Dermis microvascular lymphatic vessel endothelial cell (primary cell): Measurements from ENCODE around the gene MUC2. TPM values are rescaled to one million over a fixed set of nuclear protein-coding genes. Genes with fewer than 3 reads are reported as not detected.

Experiments
- DNase-seq, 2 donors: peaks; one replicate each; pipeline versions ENCODE4 v3.0.0 to v3.0.0-alpha.2; 2010; ENCODE audit warnings: low read depth in 2 of 2
- total RNA-seq: library from RNA; depleted of rRNA; stranded (reverse); fragments of >200 nt; gene quantifications from 2 replicates; pipeline ENCODE4 v1.2.1, GENCODE V29; 2014

Gene MUC2
- total RNA-seq, 1 donor from 2014 or later = not detected

DNA sequence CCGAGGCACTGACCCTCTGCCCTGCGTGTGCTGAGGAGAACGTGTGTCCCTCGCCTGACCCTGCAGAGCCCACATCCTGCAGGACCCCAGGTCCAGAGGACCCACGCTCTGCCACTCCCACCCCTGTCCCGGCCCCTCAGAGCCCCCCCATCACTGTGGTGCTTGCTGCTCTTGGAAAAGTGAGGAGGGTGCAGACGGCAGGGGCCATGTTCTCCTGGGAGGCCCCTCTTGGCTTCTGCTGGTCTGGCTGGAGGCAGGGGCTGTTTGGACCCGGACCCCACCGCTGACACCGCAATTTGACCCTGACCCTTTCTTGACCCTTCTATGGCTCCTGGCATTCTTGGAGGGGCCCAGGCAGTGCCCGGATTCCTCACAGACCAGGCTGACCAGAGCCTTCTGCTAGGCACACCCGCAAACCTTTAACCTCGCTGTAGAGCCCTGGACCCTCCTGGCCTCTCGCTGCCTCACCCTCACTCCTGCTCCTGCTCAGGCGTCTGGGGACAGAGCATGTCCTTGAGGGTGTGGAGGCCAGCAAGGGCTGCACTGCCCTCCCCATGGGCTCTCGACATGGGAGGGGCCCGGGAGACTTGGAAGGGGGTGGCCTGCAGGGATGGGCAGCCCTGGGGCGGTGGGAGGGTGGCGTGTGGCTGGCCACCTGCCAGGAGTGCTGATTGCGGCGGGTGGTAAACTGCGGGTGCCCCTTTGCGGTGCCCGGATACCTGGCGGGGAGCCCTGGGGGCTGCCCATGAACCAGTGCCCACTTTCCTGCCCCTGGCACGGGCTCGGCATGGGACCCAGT is 46.1 kb downstream of the MUC2 start:
- no peak for DNase-seq

GRCh38 chr11:1121331-1121812 is 46.7 kb downstream of the MUC2 start:
- no peak for DNase-seq

- DNase-seq = no peak
These were observed 47.4 kb downstream of the MUC2 start for GRCh38 chr11:1121813-1122663.

GRCh38 chr11:1122664-1123002 is 48.0 kb downstream of the MUC2 start:
- no peak for DNase-seq

DNA sequence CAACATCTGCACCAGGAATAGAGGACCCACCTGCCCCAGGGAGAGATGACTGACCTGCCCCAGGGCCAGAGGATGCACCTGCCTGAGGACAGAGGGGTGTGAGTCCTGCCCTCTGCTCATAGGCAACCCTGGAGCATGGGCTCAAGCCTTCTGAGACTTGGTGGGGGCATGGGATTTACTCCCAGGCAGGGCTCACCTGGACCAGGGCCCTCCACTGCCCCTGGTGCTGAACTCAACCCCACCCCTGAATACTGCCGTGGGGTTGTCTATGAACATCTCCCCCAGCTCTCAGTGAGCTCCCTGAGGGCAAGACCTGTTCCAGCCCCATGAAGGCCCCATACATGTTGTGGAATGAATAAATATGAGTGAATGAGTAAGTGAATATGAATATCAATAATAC is 49.3 kb downstream of the MUC2 start:
- DNase-seq = no peak

Other genes with a start within 250 kb of the MUC2 start
- 12.1 and 16.9 TPM in 2 replicates for gene CRACR2B, start 247.0 kb upstream of the MUC2 start, total RNA-seq
- gene CD151, start 241.9 kb upstream of the MUC2 start, total RNA-seq = 498 and 1,021 TPM in 2 replicates
- 200 and 256 TPM in 2 replicates for gene POLR2L, start 232.3 kb upstream of the MUC2 start, total RNA-seq
- gene TSPAN4, start 232.0 kb upstream of the MUC2 start, total RNA-seq = 73.4 and 118 TPM in 2 replicates
- gene CHID1, start 164.1 kb upstream of the MUC2 start, total RNA-seq = 29.5 and 39.8 TPM in 2 replicates
- 25.9 and 37.6 TPM in 2 replicates for gene AP2A2, start 149.0 kb upstream of the MUC2 start, total RNA-seq
- not detected in 2 replicates for gene MUC6, start 38.2 kb upstream of the MUC2 start, total RNA-seq
- gene MUC5AC, start 83.1 kb downstream of the MUC2 start, total RNA-seq = not detected in 2 replicates
- not detected in 2 replicates for gene MUC5B, start 148.2 kb downstream of the MUC2 start, total RNA-seq
- 16.6 and 34.5 TPM in 2 replicates for gene TOLLIP, start 234.8 kb downstream of the MUC2 start, total RNA-seq